Stimulated activated CD4-positive, alpha-beta T cell treated with anti-CD3 and anti-CD28 coated beads, TNF-alpha, amount 100 ng/mL, for 1 hour (primary cell): ENCODE data around the gene PTPRU.
"Not testable (repeated sequence)": the region's sequence is repeated elsewhere in the genome, so short reads cannot be mapped to it uniquely, and the experiment has no call there.

Source experiments
- DNase-seq, 3 donors: peaks; one replicate each; pipeline ENCODE4 v3.0.0-alpha.2; 2020; ENCODE audit warnings: low read depth in 3 of 3, low spot score in 1 of 3

Gene PTPRU

GRCh38 chr1:29285771-29286170 lies 49.4 kb downstream of the PTPRU start:
- DNase-seq = no peak

- no peak for DNase-seq
These were observed 50.0 kb downstream of the PTPRU start for GRCh38 chr1:29286194-29286767.

- DNase-seq = no peak
These were observed 53.2 kb downstream of the PTPRU start for GRCh38 chr1:29289493-29289892.

GRCh38 chr1:29290414-29290985 lies 54.2 kb downstream of the PTPRU start:
- DNase-seq = no peak

GRCh38 chr1:29291756-29292155 lies 55.4 kb downstream of the PTPRU start:
- no peak for DNase-seq

- no peak for DNase-seq
These were observed 56.0 kb downstream of the PTPRU start for GRCh38 chr1:29292344-29292743.

GRCh38 chr1:29297450-29297849 lies 61.1 kb downstream of the PTPRU start:
- DNase-seq = no peak

GRCh38 chr1:29298246-29298645 lies 61.9 kb downstream of the PTPRU start:
- DNase-seq = no peak

GRCh38 chr1:29299446-29299845 lies 63.1 kb downstream of the PTPRU start:
- no peak for DNase-seq

GRCh38 chr1:29301732-29302131 lies 65.4 kb downstream of the PTPRU start:
- DNase-seq = not testable (repeated sequence)

GRCh38 chr1:29303201-29304024 lies 67.1 kb downstream of the PTPRU start:
- DNase-seq = no peak

- no peak for DNase-seq
These were observed 67.8 kb downstream of the PTPRU start for GRCh38 chr1:29304025-29304684.

- no peak for DNase-seq
These were observed 69.6 kb downstream of the PTPRU start for GRCh38 chr1:29305943-29306342.

GRCh38 chr1:29306471-29307140 lies 70.3 kb downstream of the PTPRU start:
- DNase-seq = no peak

- no peak for DNase-seq
These were observed 72.8 kb downstream of the PTPRU start for GRCh38 chr1:29309075-29309474.

GRCh38 chr1:29309621-29310020 lies 73.3 kb downstream of the PTPRU start:
- no peak for DNase-seq

- no peak for DNase-seq
These were observed 74.4 kb downstream of the PTPRU start for GRCh38 chr1:29310616-29311180.

GRCh38 chr1:29311352-29312030 lies 75.2 kb downstream of the PTPRU start:
- DNase-seq = no peak

GRCh38 chr1:29312469-29313461 lies 76.4 kb downstream of the PTPRU start:
- no peak for DNase-seq
